Liver (tissue), 9 donors: ENCODE results near the gene THRB. TPM values are rescaled to one million over a fixed set of nuclear protein-coding genes. Genes with fewer than 3 reads are reported as not detected.

Experiments used
- DNase-seq: peaks from one replicate; pipeline ENCODE4 v3.0.0-alpha.2; 2017; ENCODE audit warnings: low spot score
- H3K27ac ChIP-seq, 2 donors: one replicate each; pipeline ENCODE4 v1.7.0; 2013; ENCODE audit warnings: inconsistent platforms in 2 of 2, low read length in 2 of 2, control low read depth in 1 of 2, low read depth in 1 of 2, mild to moderate bottlenecking in 1 of 2
- H3K27me3 ChIP-seq, 4 donors: one replicate each; pipeline versions ENCODE4 v1.6.1 to v1.7.0; 2013; ENCODE audit warnings: low read length in 3 of 4, inconsistent platforms in 1 of 4, mild to moderate bottlenecking in 1 of 4, moderate library complexity in 1 of 4; ENCODE audit not compliant: control insufficient read depth in 4 of 4, insufficient read depth in 4 of 4
- H3K36me3 ChIP-seq, 4 donors: one replicate each; pipeline versions ENCODE4 v1.6.1 to v1.7.0; 2013; ENCODE audit warnings: low read length in 3 of 4, mild to moderate bottlenecking in 3 of 4, low read depth in 1 of 4, moderate library complexity in 1 of 4; ENCODE audit not compliant: control insufficient read depth in 4 of 4, insufficient read depth in 3 of 4
- H3K4me1 ChIP-seq, 4 donors: one replicate each; pipeline versions ENCODE4 v1.6.1 to v1.7.0; 2013; ENCODE audit warnings: low read length in 3 of 4, mild to moderate bottlenecking in 3 of 4, moderate library complexity in 1 of 4; ENCODE audit not compliant: control insufficient read depth in 4 of 4, insufficient read depth in 4 of 4
- H3K4me3 ChIP-seq, 3 donors: one replicate each; pipeline versions ENCODE4 v1.6.1 to v1.7.0; 2013; ENCODE audit warnings: low read length in 3 of 3, control low read depth in 1 of 3, low read depth in 1 of 3, mild to moderate bottlenecking in 1 of 3
- H3K9ac ChIP-seq, 2 donors: one replicate each; pipeline ENCODE4 v1.7.0; 2013; ENCODE audit warnings: low read length in 2 of 2, mild to moderate bottlenecking in 2 of 2, moderate library complexity in 2 of 2, control low read depth in 1 of 2, low read depth in 1 of 2
- H3K9me3 ChIP-seq, 4 donors: one replicate each; pipeline versions ENCODE4 v1.6.1 to v1.7.0; 2013; ENCODE audit warnings: low read length in 3 of 4; ENCODE audit not compliant: control insufficient read depth in 4 of 4
- EGR1 ChIP-seq, 2 donors: IDR thresholded peaks; 2 replicates each; pipeline ENCODE4 v1.6.1; 2016 to 2018; ENCODE audit warnings: antibody characterized with exemption in 2 of 2, low read depth in 2 of 2
- FOXA1 ChIP-seq: IDR thresholded peaks from 2 replicates; pipeline ENCODE4 v1.6.1; 2016; ENCODE audit warnings: antibody characterized with exemption
- FOXA2 ChIP-seq: IDR thresholded peaks from 2 replicates; pipeline ENCODE4 v1.6.1; 2016; ENCODE audit warnings: antibody characterized with exemption
- GABPA ChIP-seq, 2 donors: IDR thresholded peaks in 1 of 2; conservative IDR thresholded peaks in 1 of 2; 2 replicates each; pipeline ENCODE4 v1.6.1; 2016; ENCODE audit warnings: antibody characterized with exemption in 2 of 2, mild to moderate bottlenecking in 1 of 2, moderate library complexity in 1 of 2
- HNF4A ChIP-seq, 2 donors: conservative IDR thresholded peaks; 2 replicates each; pipeline ENCODE4 v1.6.1; 2016; ENCODE audit warnings: antibody characterized with exemption in 2 of 2, mild to moderate bottlenecking in 2 of 2
- HNF4G ChIP-seq: IDR thresholded peaks from 2 replicates; pipeline ENCODE4 v1.6.1; 2016; ENCODE audit warnings: antibody characterized with exemption
- JUND ChIP-seq, 2 donors: IDR thresholded peaks; 2 replicates each; pipeline ENCODE4 v1.6.1; 2016; ENCODE audit warnings: antibody characterized with exemption in 2 of 2
- NR2F2 ChIP-seq: IDR thresholded peaks from 2 replicates; pipeline ENCODE4 v1.6.1; 2016; ENCODE audit warnings: antibody characterized with exemption
- RAD21 ChIP-seq, 2 donors: IDR thresholded peaks; 2 replicates each; pipeline ENCODE4 v1.6.1; 2016; ENCODE audit warnings: antibody characterized with exemption in 2 of 2, mild to moderate bottlenecking in 2 of 2
- RXRA ChIP-seq, 2 donors: IDR thresholded peaks; 2 replicates each; pipeline ENCODE4 v1.6.1; 2017 to 2018; ENCODE audit warnings: antibody characterized with exemption in 2 of 2, mild to moderate bottlenecking in 1 of 2
- SP1 ChIP-seq: IDR thresholded peaks from 2 replicates; pipeline ENCODE4 v1.6.1; 2018; ENCODE audit warnings: antibody characterized with exemption, mild to moderate bottlenecking
- YY1 ChIP-seq: IDR thresholded peaks from 2 replicates; pipeline ENCODE4 v1.6.1; 2016; ENCODE audit warnings: antibody characterized with exemption, mild to moderate bottlenecking
- WGBS: extraction: QIAGEN DNeasy Blood & Tissue Kit; methylation state at CpG from one replicate; pipeline ENCODE4 v1.1.7; 2013; 5-methylcytosine and 5-hydroxymethylcytosine counted together
- polyA plus RNA-seq, 2 donors: library from polyadenylated mRNA; stranded (reverse) in 1 of 2; unstranded in 1 of 2; fragments of 200-250 nt in 1 of 2; fragments of >200 nt in 1 of 2; fragmentation: Nextera tagmentation in 1 of 2; extraction: Ambion mirVana in 1 of 2; gene quantifications; one replicate each; pipeline versions ENCODE4 v1.2.1 to v1.2.3, GENCODE V29; 2013 to 2015
- total RNA-seq, 2 donors: library from RNA; depleted of rRNA; stranded (reverse); fragments of >200 nt; gene quantifications; one replicate each; pipeline ENCODE4 v1.2.3, GENCODE V29; 2014
- TF ChIP-seq, protein P1 (sequence below): IDR thresholded peaks from 2 replicates; pipeline ENCODE4 v1.6.1; 2016; ENCODE audit warnings: antibody characterized with exemption
- TF ChIP-seq, protein P2 (sequence below): IDR thresholded peaks from 2 replicates; pipeline ENCODE4 v1.6.1; 2016; ENCODE audit warnings: antibody characterized with exemption
- TF ChIP-seq, protein P3 (sequence below): IDR thresholded peaks from 2 replicates; pipeline ENCODE4 v1.6.1; 2016; ENCODE audit warnings: antibody characterized with exemption, mild to moderate bottlenecking
- TF ChIP-seq, protein P4 (sequence below): IDR thresholded peaks from 2 replicates; pipeline ENCODE4 v1.6.1; 2016; ENCODE audit warnings: antibody characterized with exemption
- donor health status: healthy.
- donor health status: healthy.
- donor health status: healthy.
- donor health status: healthy.
- donor health status: healthy.

Gene THRB
- total and polyA plus RNA-seq, 4 donors = 5.9 to 23.9 (median 9.3) TPM

DNA sequence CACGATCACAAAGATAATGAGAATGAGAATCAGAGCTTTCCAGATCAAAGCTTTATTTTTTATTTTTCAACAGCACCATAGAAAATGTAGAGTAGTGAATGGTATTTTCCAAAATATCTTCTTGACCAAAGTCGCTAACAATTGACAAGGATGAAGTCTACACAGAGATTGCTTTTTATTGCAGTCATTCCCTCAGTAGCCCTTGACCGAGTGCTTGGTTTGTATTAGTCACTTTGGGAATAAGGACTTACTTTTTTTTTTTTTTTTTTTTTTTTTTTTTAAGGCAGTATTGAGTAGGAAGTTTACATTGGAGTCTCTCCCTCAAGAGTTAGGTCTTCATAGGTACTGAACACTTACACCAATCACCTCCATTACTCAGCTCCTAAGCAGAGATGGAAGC is 39.8 kb downstream of the THRB start:
- Histone ChIP-seq H3K27ac (no peak overlapping the region), H3K4me3 (no peak overlapping the region), H3K36me3 (no peaks in the 10 kb centered on the region), H3K9me3 (no peaks in the 10 kb centered on the region), H3K27me3 (no peaks in the 10 kb centered on the region), H3K4me1 (peaks cover 4 to 19% (median 9%) of the 10 kb centered on the region in 4 donors), H3K9ac (no peak overlapping the region)
- TF ChIP-seq, protein P1, sequence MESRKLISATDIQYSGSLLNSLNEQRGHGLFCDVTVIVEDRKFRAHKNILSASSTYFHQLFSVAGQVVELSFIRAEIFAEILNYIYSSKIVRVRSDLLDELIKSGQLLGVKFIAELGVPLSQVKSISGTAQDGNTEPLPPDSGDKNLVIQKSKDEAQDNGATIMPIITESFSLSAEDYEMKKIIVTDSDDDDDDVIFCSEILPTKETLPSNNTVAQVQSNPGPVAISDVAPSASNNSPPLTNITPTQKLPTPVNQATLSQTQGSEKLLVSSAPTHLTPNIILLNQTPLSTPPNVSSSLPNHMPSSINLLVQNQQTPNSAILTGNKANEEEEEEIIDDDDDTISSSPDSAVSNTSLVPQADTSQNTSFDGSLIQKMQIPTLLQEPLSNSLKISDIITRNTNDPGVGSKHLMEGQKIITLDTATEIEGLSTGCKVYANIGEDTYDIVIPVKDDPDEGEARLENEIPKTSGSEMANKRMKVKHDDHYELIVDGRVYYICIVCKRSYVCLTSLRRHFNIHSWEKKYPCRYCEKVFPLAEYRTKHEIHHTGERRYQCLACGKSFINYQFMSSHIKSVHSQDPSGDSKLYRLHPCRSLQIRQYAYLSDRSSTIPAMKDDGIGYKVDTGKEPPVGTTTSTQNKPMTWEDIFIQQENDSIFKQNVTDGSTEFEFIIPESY = no peak
- TF ChIP-seq, protein P2, sequence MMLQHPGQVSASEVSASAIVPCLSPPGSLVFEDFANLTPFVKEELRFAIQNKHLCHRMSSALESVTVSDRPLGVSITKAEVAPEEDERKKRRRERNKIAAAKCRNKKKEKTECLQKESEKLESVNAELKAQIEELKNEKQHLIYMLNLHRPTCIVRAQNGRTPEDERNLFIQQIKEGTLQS = no peak
- TF ChIP-seq, protein P3, sequence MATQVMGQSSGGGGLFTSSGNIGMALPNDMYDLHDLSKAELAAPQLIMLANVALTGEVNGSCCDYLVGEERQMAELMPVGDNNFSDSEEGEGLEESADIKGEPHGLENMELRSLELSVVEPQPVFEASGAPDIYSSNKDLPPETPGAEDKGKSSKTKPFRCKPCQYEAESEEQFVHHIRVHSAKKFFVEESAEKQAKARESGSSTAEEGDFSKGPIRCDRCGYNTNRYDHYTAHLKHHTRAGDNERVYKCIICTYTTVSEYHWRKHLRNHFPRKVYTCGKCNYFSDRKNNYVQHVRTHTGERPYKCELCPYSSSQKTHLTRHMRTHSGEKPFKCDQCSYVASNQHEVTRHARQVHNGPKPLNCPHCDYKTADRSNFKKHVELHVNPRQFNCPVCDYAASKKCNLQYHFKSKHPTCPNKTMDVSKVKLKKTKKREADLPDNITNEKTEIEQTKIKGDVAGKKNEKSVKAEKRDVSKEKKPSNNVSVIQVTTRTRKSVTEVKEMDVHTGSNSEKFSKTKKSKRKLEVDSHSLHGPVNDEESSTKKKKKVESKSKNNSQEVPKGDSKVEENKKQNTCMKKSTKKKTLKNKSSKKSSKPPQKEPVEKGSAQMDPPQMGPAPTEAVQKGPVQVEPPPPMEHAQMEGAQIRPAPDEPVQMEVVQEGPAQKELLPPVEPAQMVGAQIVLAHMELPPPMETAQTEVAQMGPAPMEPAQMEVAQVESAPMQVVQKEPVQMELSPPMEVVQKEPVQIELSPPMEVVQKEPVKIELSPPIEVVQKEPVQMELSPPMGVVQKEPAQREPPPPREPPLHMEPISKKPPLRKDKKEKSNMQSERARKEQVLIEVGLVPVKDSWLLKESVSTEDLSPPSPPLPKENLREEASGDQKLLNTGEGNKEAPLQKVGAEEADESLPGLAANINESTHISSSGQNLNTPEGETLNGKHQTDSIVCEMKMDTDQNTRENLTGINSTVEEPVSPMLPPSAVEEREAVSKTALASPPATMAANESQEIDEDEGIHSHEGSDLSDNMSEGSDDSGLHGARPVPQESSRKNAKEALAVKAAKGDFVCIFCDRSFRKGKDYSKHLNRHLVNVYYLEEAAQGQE = no peak
- TF ChIP-seq EGR1 (IDR thresholded peaks at IDR 0.05; ENCODE audit: low read depth in 2 of 2) = no peak
- TF ChIP-seq SP1 = no peak
- TF ChIP-seq GABPA (IDR thresholded peaks at IDR 0.05 in 1 of 2, conservative IDR thresholded peaks at IDR 0.05 in 1 of 2) = no peak
- no peak for TF ChIP-seq HNF4A (conservative IDR thresholded peaks at IDR 0.05)
- no peak for TF ChIP-seq JUND (IDR thresholded peaks at IDR 0.05)
- TF ChIP-seq, protein P4, sequence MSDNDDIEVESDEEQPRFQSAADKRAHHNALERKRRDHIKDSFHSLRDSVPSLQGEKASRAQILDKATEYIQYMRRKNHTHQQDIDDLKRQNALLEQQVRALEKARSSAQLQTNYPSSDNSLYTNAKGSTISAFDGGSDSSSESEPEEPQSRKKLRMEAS = no peak
- TF ChIP-seq RAD21 (IDR thresholded peaks at IDR 0.05) = no peak
- TF ChIP-seq RXRA (IDR thresholded peaks at IDR 0.05) = no peak
- TF ChIP-seq HNF4G = no peak
- no peak for TF ChIP-seq FOXA1
- TF ChIP-seq YY1 = no peak
- DNase-seq = no peak
- 74% methylated on average over 3 of the region's 3 CpGs for WGBS

DNA sequence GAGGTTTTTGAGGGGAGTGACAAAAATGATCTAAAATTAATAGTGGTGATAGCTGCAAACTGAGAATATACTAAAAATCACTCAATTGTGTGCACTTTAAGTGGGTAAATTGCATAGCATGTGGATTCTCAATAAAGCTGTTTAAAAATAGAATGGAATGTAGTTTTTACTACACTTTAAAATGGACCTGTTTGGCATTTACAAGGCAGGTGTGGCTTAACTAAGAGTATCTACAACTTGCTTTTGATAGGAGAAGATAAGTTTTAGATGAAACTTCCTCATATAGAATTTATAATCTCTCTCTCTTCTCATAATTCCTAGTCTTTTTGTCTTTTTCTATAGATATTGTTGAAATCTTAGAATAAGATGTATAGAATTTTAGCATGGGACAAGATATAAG is 40.3 kb downstream of the THRB start:
- Histone ChIP-seq H3K9me3 (no peaks in the 10 kb centered on the region), H3K27ac (no peak overlapping the region), H3K27me3 (no peaks in the 10 kb centered on the region), H3K4me1 (peaks cover 4 to 19% (median 11%) of the 10 kb centered on the region in 4 donors), H3K9ac (no peak overlapping the region), H3K4me3 (no peak overlapping the region), H3K36me3 (no peaks in the 10 kb centered on the region)
- no peak for DNase-seq
- TF ChIP-seq JUND (IDR thresholded peaks at IDR 0.05) (no peak), FOXA1 (no peak), GABPA (IDR thresholded peaks at IDR 0.05 in 1 of 2, conservative IDR thresholded peaks at IDR 0.05 in 1 of 2) (no peak), FOXA2 (no peak), RXRA (IDR thresholded peaks at IDR 0.05) (no peak), RAD21 (IDR thresholded peaks at IDR 0.05) (no peak), YY1 (no peak), HNF4G (no peak), HNF4A (conservative IDR thresholded peaks at IDR 0.05) (no peak), EGR1 (IDR thresholded peaks at IDR 0.05; ENCODE audit: low read depth in 2 of 2) (no peak), NR2F2 (no peak)
- TF ChIP-seq, protein P2 = no peak
- TF ChIP-seq, protein P3 = no peak
- TF ChIP-seq, protein P4 = no peak
